Adrenal gland (tissue), 12 donors: Measurements from ENCODE around the gene SMCO4. TPM values are rescaled to one million over a fixed set of nuclear protein-coding genes. Genes with fewer than 3 reads are reported as not detected.

ENCODE experiments used
- DNase-seq, 7 donors: peaks; one replicate each; pipeline ENCODE4 v3.0.0-alpha.2; 2019 to 2020
- H3K27ac ChIP-seq, 5 donors: fragments of 200-600 bp; sonication (generic) in 4 of 5; 1 replicate in 3 of 5; 2 replicates in 2 of 5; pipeline versions ENCODE4 v1.5.1 to v1.8.0; 2016 to 2020; ENCODE audit warnings: mild to moderate bottlenecking in 1 of 5
- H3K27me3 ChIP-seq: fragments of 200-600 bp; 2 replicates; pipeline ENCODE4 v1.8.0; 2021
- H3K36me3 ChIP-seq, 2 donors: fragments of 200-600 bp; replicated peaks in 1 of 2; 1 replicate in 1 of 2; 2 replicates in 1 of 2; pipeline versions ENCODE4 v1.5.1 to v1.8.0; 2018 to 2022
- H3K4me1 ChIP-seq, 2 donors: fragments of 200-600 bp; replicated peaks in 1 of 2; 1 replicate in 1 of 2; 2 replicates in 1 of 2; pipeline versions ENCODE4 v1.5.1 to v1.8.0; 2018 to 2021
- H3K4me3 ChIP-seq, 4 donors: fragments of 200-600 bp; sonication (generic) in 3 of 4; one replicate each; pipeline ENCODE4 v1.5.1; 2016 to 2018
- H3K9me3 ChIP-seq, 3 donors: fragments of 200-600 bp; sonication (generic) in 1 of 3; replicated peaks in 1 of 3; 1 replicate in 2 of 3; 2 replicates in 1 of 3; pipeline versions ENCODE4 v1.5.1 to v1.8.0; 2016 to 2021
- POLR2A ChIP-seq, 2 donors: fragments of 450-650 bp; IDR thresholded peaks; one replicate each; pipeline ENCODE4 v1.6.1; 2017; ENCODE audit warnings: antibody characterized with exemption in 2 of 2, mild to moderate bottlenecking in 2 of 2, moderate library complexity in 1 of 2
- WGBS, 4 donors: extraction: QIAGEN DNeasy Blood & Tissue Kit in 2 of 4; methylation state at CpG; one replicate each; pipeline versions ENCODE4 v1.1.5 to v1.1.7; 2013 to 2017; 5-methylcytosine and 5-hydroxymethylcytosine counted together
- intact Hi-C, 2 donors: fragments of 100-400 bp; cut with DNase I; formaldehyde crosslinking; loops; one replicate each; pipeline versions ENCODE4 v1.14.1 to v1.15.0; 2022 to 2023
- polyA plus RNA-seq, 3 donors: library from polyadenylated mRNA; stranded (reverse); fragments of 200-250 nt in 2 of 3; fragments of 350-450 nt in 1 of 3; fragmentation: Illumina TruSeq in 1 of 3; extraction: RNeasy Lipid Tissue Mini Kit (QIAGEN cat#74804) in 1 of 3; gene quantifications; one replicate each; pipeline ENCODE4 v1.2.3, GENCODE V29; 2013 to 2014
- total RNA-seq, 9 donors: library from RNA; depleted of rRNA in 4 of 9; stranded (reverse); fragments of >200 nt in 4 of 9; fragments of 120-200 nt in 1 of 9; fragmentation: NEBNext Ultra II Directional in 1 of 9; extraction: Animal tissue kit (Norgen Biotek cat#: 25700) in 1 of 9; gene quantifications; one replicate each; pipeline versions ENCODE4 v1.1.0 to v1.2.4, GENCODE V29; 2013 to 2023
- TF ChIP-seq, protein P1 (sequence below), 6 experiments: fragments of 450-650 bp in 4 of 6; fragments of 200-600 bp in 2 of 6; sonication (generic) in 1 of 6; IDR thresholded peaks; 1 replicate in 5 of 6; 2 replicates in 1 of 6; pipeline versions ENCODE4 v1.5.1 to v1.8.0; 2016 to 2021; ENCODE audit warnings: antibody characterized with exemption in 6 of 6, mild to moderate bottlenecking in 2 of 6, moderate library complexity in 1 of 6
- donor health status: healthy with polysubstance abuse.
- donor health status: Bipolar disorder and iron deficiency.
- donor health status: DM: yes; HTN: yes; CAD: no.
- donor health status: DM: no; HTN: no; CAD: no.
- donor health status: DM: no; HTN: no; CAD: no.
- donor health status: DM: yes; HTN: yes; CAD: no.

Gene SMCO4
- total and polyA plus RNA-seq, 12 donors: 23.2 to 108 (median 73.2) TPM

DNA sequence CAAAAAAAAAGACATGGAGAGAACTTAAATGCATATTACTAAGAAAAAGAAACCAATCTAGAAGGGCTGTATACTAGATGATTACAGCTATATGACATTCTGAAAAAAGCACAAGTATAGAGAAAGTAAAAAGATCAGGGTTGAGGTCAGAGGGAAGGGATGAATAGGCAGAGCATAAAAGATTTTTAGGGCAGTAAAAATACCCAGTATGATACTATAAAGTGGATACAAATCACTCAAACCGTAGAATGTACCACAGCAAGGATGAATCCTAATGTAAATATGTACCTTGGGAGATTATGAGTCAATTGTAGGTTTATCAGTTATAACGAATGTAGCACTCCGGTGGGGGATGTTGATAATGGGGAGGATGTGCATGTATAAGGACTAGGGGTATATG lies 29.4 kb upstream of the SMCO4 start:
- H3K36me3 ChIP-seq: no peaks in the 10 kb centered on the region
- no peak overlapping the region for H3K27ac ChIP-seq
- 79 to 90% (median 87%) methylated on average over 3 of the region's 3 CpGs for WGBS, 4 donors
- no peaks in the 10 kb centered on the region for H3K9me3 ChIP-seq
- intact Hi-C loops: no loop called here
- TF ChIP-seq POLR2A (IDR thresholded peaks at IDR 0.05): no peak
- TF ChIP-seq, protein P1, sequence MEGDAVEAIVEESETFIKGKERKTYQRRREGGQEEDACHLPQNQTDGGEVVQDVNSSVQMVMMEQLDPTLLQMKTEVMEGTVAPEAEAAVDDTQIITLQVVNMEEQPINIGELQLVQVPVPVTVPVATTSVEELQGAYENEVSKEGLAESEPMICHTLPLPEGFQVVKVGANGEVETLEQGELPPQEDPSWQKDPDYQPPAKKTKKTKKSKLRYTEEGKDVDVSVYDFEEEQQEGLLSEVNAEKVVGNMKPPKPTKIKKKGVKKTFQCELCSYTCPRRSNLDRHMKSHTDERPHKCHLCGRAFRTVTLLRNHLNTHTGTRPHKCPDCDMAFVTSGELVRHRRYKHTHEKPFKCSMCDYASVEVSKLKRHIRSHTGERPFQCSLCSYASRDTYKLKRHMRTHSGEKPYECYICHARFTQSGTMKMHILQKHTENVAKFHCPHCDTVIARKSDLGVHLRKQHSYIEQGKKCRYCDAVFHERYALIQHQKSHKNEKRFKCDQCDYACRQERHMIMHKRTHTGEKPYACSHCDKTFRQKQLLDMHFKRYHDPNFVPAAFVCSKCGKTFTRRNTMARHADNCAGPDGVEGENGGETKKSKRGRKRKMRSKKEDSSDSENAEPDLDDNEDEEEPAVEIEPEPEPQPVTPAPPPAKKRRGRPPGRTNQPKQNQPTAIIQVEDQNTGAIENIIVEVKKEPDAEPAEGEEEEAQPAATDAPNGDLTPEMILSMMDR (IDR thresholded peaks at IDR 0.05): no peak
- no peak for DNase-seq
- H3K4me3 ChIP-seq: no peak overlapping the region
- peaks cover 6 to 8% of the 10 kb centered on the region in 2 donors for H3K4me1 ChIP-seq
- H3K27me3 ChIP-seq: no peaks in the 10 kb centered on the region

DNA sequence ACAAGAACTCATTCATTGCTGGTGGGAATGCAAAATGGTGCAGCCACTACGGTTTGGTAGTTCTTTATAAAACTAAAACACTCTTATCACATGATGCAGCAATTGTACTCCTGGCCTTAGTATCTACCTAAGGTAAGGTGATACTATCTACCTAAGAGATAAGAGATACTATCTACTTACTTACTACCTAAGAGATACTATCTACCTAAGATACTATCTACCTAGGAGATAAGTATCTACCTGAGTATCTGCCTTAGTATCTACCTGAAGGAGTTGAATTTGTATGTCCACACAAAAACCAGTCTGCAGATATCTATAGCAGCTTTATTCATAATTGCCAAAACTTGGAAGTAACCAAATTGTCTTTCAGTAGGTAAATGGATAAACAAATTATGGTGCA lies 29.0 kb upstream of the SMCO4 start:
- no peak overlapping the region for H3K4me3 ChIP-seq
- H3K9me3 ChIP-seq: no peaks in the 10 kb centered on the region
- 86 to 94% (median 92%) methylated on average over 1 of the region's 1 CpG for WGBS, 4 donors
- no peaks in the 10 kb centered on the region for H3K27me3 ChIP-seq
- no peaks in the 10 kb centered on the region for H3K36me3 ChIP-seq
- peaks cover 8 to 11% of the 10 kb centered on the region in 2 donors for H3K4me1 ChIP-seq
- DNase-seq: no peak
- intact Hi-C loops: no loop called here
- TF ChIP-seq, protein P1 (IDR thresholded peaks at IDR 0.05): no peak
- no peak for TF ChIP-seq POLR2A (IDR thresholded peaks at IDR 0.05)
- no peak overlapping the region for H3K27ac ChIP-seq

- intact Hi-C loops: no loop called here
- Histone ChIP-seq H3K27ac (no peak overlapping the region), H3K4me3 (no peak overlapping the region), H3K36me3 (no peaks in the 10 kb centered on the region), H3K27me3 (no peaks in the 10 kb centered on the region), H3K9me3 (no peaks in the 10 kb centered on the region), H3K4me1 (peaks cover 12 to 15% of the 10 kb centered on the region in 2 donors)
- no peak for DNase-seq
- 89 to 93% (median 91%) methylated on average over 7 of the region's 7 CpGs for WGBS, 4 donors
- TF ChIP-seq, protein P1 (IDR thresholded peaks at IDR 0.05): no peak
- no peak for TF ChIP-seq POLR2A (IDR thresholded peaks at IDR 0.05)
These were observed 28.4 kb upstream of the SMCO4 start for GRCh38 chr11:93571612-93572011.

DNA sequence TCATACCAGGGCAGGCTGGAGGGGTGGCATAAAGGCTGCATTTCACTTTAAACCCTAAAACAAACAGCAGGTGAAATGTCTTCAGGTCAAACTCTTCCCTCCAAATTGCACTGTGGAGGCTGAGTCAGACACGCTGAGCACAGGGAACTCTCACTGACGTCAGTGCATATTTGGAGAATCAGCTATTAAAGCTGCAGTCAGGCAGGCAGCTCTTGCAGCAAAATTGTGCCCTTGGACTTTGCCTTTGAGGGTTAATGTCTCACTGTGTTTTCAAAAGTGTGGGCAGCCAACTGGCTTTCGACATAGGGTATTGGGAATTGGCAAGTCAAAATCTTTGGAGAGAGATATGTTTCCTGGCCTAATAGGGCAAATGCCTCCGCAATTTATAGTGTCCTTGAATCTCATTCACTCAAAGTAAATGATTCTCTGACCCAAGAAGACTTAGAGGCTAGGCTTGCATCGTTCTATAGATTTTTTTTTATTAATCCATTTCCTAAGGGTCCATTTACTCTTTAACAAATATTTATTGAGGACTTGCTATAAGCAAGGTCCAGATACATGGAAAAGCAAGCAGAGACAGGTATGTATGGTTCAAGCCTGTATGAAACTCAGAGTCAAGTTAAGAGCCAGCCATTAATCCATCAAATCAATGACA lies 27.7 kb upstream of the SMCO4 start:
- H3K4me3 ChIP-seq: no peak overlapping the region
- H3K4me1 ChIP-seq: peaks cover 12 to 15% of the 10 kb centered on the region in 2 donors
- no peaks in the 10 kb centered on the region for H3K36me3 ChIP-seq
- intact Hi-C loops: no loop called here
- 19 to 31% (median 28%) methylated on average over 5 of the region's 5 CpGs for WGBS, 4 donors
- H3K27me3 ChIP-seq: no peaks in the 10 kb centered on the region
- peak overlapping the region in 3 of 5 donors; percentile 10 to 42 (median 27) for H3K27ac ChIP-seq
- no peaks in the 10 kb centered on the region for H3K9me3 ChIP-seq
- peak in 1 of 2 donors; percentile 18 for TF ChIP-seq POLR2A (IDR thresholded peaks at IDR 0.05)
- TF ChIP-seq, protein P1 (IDR thresholded peaks at IDR 0.05): no peak
- peak; percentile 63 to 90 (median 83) for DNase-seq
